ENCODE data around the gene COL5A1.

COL5A1 gene

DNA sequence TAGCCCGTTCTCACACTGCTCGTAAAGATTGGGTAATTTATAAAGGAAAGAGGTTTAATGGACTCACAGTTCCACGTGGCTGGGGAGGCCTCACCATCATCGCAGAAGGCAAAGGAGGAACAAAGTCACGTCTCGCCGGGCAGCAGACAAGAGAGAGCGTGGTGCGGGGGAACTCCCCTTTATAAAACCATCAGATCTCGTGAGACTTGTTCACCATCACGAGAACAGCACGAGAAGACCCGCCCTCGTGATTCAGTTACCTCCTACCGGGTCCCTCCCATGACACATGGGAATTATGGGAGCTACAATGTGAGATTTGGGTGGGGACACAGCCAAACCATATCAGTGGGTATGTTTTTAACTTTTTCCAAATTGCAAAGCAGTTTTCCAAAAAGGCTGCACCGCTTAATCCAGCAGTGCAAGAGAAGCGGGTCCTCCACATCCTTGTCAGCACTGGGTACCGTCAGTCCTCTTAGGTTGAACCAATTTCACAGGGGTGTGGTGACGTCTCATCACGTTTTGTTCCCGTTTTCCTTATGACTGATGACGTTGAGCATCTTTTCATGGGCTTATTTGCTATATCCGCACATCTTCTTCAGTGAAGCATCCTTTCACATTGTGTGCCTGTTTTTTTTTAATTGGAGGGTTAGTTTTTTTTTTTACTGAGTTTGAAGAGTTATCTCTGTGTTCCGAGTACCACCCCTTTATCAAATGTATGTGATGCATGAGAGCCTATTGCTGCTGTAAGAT lies 231.1 kb downstream of the COL5A1 start:
- no peak for ATAC-seq (ENCODE audit: insufficient read depth, low read depth)
- Histone ChIP-seq H3K4me1 (ENCODE audit: insufficient read depth, low read length) (no peaks in the 10 kb centered on the region), H3K4me3 (ENCODE audit: low read depth in 1 of 2, low read length in 2 of 2) (no peak overlapping the region), H2AFZ (ENCODE audit: low read depth, low read length) (no peak overlapping the region), H3K27me3 (ENCODE audit: insufficient read depth, low read length, poor library complexity) (no peaks in the 10 kb centered on the region), H3K79me2 (ENCODE audit: insufficient read depth, low read length) (no peaks in the 10 kb centered on the region), H4K20me1 (ENCODE audit: insufficient read depth, low read length) (no peaks in the 10 kb centered on the region), H3K9me3 (ENCODE audit: insufficient read depth, low read length, severe bottlenecking) (no peaks in the 10 kb centered on the region), H3K9ac (ENCODE audit: low read depth, low read length) (no peak overlapping the region), H3K4me2 (ENCODE audit: insufficient read depth, low read length) (no peak overlapping the region), H3K36me3 (ENCODE audit: insufficient read depth, low read length) (no peaks in the 10 kb centered on the region), H3K27ac (ENCODE audit: low read length) (no peak overlapping the region)
- DNase-seq, result no peak
- TF ChIP-seq, protein P1, sequence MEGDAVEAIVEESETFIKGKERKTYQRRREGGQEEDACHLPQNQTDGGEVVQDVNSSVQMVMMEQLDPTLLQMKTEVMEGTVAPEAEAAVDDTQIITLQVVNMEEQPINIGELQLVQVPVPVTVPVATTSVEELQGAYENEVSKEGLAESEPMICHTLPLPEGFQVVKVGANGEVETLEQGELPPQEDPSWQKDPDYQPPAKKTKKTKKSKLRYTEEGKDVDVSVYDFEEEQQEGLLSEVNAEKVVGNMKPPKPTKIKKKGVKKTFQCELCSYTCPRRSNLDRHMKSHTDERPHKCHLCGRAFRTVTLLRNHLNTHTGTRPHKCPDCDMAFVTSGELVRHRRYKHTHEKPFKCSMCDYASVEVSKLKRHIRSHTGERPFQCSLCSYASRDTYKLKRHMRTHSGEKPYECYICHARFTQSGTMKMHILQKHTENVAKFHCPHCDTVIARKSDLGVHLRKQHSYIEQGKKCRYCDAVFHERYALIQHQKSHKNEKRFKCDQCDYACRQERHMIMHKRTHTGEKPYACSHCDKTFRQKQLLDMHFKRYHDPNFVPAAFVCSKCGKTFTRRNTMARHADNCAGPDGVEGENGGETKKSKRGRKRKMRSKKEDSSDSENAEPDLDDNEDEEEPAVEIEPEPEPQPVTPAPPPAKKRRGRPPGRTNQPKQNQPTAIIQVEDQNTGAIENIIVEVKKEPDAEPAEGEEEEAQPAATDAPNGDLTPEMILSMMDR (IDR thresholded peaks at IDR 0.05; ENCODE audit: borderline replicate concordance, extremely low read depth, low read length, poor library complexity, severe bottlenecking), result no peak
- TF ChIP-seq EZH2 (IDR thresholded peaks at IDR 0.05; ENCODE audit: borderline replicate concordance, low read depth, low read length, severe bottlenecking), result no peak

DNA sequence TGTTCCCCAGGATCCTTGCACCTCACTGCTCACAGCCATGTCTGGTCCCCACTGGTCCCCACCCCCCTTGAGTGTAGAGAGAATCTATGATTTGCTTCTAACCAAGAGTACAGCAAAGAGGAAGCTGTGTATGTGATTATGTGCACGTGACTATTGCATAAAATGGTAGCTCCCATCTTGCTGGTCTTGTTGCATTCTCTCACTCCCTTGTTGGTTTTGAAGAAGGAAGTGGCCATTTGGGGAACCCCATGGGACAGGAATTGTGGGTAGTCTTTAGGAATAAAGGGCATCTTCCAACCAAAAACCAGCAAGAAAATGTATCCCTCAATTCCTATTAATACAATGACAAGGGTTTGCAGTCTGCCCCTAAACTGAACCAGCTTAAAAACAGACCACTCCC lies 233.8 kb downstream of the COL5A1 start:
- no peak for DNase-seq
- Histone ChIP-seq H4K20me1 (ENCODE audit: insufficient read depth, low read length) (no peaks in the 10 kb centered on the region), H3K4me3 (ENCODE audit: low read depth in 1 of 2, low read length in 2 of 2) (no peak overlapping the region), H3K27me3 (ENCODE audit: insufficient read depth, low read length, poor library complexity) (no peaks in the 10 kb centered on the region), H3K27ac (ENCODE audit: low read length) (no peak overlapping the region), H3K4me2 (ENCODE audit: insufficient read depth, low read length) (no peak overlapping the region), H3K79me2 (ENCODE audit: insufficient read depth, low read length) (no peaks in the 10 kb centered on the region), H3K9me3 (ENCODE audit: insufficient read depth, low read length, severe bottlenecking) (no peaks in the 10 kb centered on the region), H3K9ac (ENCODE audit: low read depth, low read length) (no peak overlapping the region), H3K4me1 (ENCODE audit: insufficient read depth, low read length) (no peaks in the 10 kb centered on the region), H2AFZ (ENCODE audit: low read depth, low read length) (no peak overlapping the region), H3K36me3 (ENCODE audit: insufficient read depth, low read length) (no peaks in the 10 kb centered on the region)
- TF ChIP-seq, protein P1 (IDR thresholded peaks at IDR 0.05; ENCODE audit: borderline replicate concordance, extremely low read depth, low read length, poor library complexity, severe bottlenecking), result no peak
- no peak for TF ChIP-seq EZH2 (IDR thresholded peaks at IDR 0.05; ENCODE audit: borderline replicate concordance, low read depth, low read length, severe bottlenecking)
- no peak for ATAC-seq (ENCODE audit: insufficient read depth, low read depth)

DNA sequence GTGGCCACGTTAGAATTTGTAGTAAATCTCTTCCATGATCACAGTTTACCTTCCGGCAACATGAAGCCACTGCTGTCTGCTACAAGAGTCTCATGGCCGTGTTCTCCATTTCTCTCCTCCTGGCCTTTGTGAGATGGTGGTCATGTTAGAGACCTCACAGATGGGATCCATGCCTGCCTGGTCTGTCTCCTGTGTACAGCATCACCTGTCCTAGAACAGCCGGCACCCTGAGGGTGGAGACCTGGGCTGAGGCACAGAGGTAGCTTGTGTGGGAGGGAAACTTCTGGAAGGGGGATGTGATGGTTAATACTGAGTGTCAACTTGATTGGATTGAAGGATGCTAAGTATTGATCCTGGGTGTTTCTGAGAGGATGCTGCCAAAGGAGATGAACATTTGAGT lies 235.9 kb downstream of the COL5A1 start:
- TF ChIP-seq EZH2 (IDR thresholded peaks at IDR 0.05; ENCODE audit: borderline replicate concordance, low read depth, low read length, severe bottlenecking), result no peak
- TF ChIP-seq, protein P1 (IDR thresholded peaks at IDR 0.05; ENCODE audit: borderline replicate concordance, extremely low read depth, low read length, poor library complexity, severe bottlenecking), result no peak
- Histone ChIP-seq H4K20me1 (ENCODE audit: insufficient read depth, low read length) (no peaks in the 10 kb centered on the region), H3K79me2 (ENCODE audit: insufficient read depth, low read length) (no peaks in the 10 kb centered on the region), H3K36me3 (ENCODE audit: insufficient read depth, low read length) (no peaks in the 10 kb centered on the region), H3K9me3 (ENCODE audit: insufficient read depth, low read length, severe bottlenecking) (no peaks in the 10 kb centered on the region), H3K4me2 (ENCODE audit: insufficient read depth, low read length) (no peak overlapping the region), H3K27ac (ENCODE audit: low read length) (no peak overlapping the region), H2AFZ (ENCODE audit: low read depth, low read length) (no peak overlapping the region), H3K9ac (ENCODE audit: low read depth, low read length) (no peak overlapping the region), H3K4me3 (ENCODE audit: low read depth in 1 of 2, low read length in 2 of 2) (no peak overlapping the region), H3K4me1 (ENCODE audit: insufficient read depth, low read length) (no peaks in the 10 kb centered on the region), H3K27me3 (ENCODE audit: insufficient read depth, low read length, poor library complexity) (no peaks in the 10 kb centered on the region)
- no peak for ATAC-seq (ENCODE audit: insufficient read depth, low read depth)
- no peak for DNase-seq

Data from DND-41 (cell line).